Stimulated activated CD4-positive, alpha-beta T cell treated with anti-CD3 and anti-CD28 coated beads, Interleukin-1b, Interleukin-23, amount 100 ng/mL, for 1 hour (primary cell): Measurements from ENCODE around the gene HEXB.

ENCODE experiments used
- DNase-seq, 2 donors: peaks; one replicate each; pipeline ENCODE4 v3.0.0-alpha.2; 2020; ENCODE audit warnings: low read depth in 2 of 2

Gene HEXB

DNA sequence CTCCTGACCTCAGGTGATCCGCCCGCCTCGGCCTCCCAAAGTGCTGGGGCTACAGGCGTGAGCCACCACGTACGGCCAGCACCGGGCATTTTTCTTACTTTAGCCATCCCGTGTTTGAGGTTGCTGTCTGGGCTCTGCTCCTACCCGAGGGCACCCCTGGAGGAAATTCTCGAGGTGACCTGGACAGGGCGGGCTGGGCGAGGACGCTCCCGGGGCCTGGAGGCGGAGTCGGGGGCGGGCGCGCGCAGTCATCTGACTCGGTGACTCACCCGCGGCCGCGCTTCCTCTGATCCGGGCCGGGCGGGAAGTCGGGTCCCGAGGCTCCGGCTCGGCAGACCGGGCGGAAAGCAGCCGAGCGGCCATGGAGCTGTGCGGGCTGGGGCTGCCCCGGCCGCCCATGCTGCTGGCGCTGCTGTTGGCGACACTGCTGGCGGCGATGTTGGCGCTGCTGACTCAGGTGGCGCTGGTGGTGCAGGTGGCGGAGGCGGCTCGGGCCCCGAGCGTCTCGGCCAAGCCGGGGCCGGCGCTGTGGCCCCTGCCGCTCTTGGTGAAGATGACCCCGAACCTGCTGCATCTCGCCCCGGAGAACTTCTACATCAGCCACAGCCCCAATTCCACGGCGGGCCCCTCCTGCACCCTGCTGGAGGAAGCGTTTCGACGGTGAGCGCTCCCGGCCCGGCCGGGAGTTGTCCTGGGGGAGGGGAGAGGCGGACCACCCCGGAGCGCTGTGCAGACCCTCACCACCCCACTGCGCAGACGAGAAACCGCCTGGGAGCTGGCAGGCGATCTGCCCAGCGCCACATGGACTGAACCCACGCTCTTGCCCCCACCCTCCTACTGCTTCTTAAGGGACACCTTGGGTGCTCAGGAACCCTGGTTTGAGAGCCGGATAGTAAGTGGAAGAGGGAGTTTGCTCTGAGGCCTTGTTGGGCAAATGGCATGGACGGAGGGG lies at the start of gene HEXB:
Gene HEXB, plus strand, starts transcription at position 334 of the 952 bp plus-strand sequence. Its CDS starts 28 bp downstream, at position 362.
- peak; percentile 56 to 74 for DNase-seq

DNA sequence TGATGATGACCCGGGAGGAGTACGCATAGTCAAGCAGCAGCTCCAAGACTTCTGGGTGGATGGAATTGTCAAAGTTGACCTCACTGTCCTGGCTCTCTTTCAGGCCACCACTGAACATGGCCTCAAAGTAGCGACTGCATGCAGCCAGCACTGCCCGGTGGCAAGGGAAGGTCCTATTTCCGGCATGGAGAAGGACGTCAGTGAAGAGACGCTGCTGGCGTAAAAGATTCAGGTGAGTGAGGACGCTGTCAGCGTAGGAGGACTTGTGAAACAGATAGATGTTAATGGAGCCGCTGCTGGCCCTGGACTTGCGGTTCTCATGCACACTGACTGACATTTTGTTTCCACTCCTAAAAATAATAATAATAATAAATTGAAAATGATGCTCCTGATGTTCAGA lies 48.9 kb upstream of the HEXB start:
- DNase-seq: no peak

DNA sequence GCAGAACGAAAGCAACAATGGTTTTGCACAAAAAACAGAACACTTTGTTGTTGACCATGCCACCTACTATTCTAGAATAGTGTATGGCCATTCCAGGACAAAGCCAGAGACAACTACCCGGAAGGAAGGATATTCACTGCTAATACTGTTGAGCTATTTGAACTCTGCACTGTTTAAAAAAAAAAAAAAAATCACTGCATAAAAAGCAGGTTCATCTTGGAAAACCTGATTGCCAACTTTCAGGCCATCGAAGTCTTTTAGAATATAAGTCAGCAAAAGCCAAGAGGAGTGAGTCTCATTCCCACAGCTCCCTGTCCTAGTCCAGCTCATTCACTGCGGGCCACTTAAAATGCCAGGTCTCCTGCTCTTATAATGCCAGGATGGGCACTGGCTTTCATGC lies 48.5 kb upstream of the HEXB start:
- DNase-seq: no peak

DNA sequence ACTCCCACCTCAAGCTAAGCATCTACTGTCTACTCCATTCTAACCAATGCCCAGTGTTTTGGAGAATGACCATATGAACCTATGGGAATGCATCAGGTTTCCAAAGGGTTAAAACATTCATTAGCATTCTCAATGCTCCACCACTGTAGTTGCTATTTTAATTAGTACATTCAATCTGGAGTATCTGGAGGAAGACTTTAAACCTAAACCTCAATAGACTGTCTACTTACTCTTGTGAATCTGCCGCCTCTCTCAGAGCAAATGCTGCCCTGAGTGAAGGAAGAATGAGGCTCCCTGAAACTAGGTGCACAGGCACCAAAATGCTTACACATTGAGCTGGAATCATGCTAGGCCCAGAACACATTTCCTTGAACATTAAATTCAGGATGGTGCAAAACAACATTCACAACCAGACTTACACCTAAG lies 46.5 kb upstream of the HEXB start:
- DNase-seq: no peak

DNA sequence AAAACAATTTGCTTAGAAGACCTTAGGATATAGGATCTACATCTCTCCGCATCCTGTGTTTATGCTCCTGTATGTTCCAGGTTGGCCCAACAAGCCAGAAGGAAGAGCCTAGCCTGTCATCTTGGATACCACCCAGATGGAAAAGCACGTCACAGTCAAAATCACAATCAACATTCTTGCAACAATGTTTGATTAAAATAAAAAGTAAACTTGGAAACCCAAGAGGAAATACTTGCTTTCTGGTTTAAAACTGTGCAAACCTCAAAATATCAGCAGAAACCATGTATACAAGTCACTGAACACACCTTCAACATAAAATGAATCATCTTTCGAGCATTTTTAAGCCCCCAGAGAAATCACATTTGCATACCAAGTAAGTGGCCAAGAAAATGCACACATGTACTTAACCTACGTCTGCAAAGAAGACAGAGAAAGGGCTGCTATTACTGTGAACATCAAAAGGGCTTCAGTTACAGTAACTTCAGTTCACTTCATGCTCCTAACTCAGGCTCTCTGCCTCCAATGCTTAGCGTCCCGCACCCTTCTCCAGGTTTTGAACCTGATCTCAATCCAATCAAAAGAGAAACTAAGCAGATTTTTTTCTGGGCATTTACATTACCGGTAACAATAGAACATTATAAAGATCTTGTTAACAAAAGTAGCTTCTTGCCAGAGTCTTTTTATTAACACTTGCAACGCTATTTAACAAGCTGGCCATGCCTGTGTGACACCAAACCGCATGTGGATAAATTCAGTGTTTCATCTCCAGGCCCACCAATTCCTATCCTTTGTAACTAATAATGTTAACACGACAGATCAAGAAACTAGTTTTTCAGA lies 45.8 kb upstream of the HEXB start:
- DNase-seq: no peak

DNA sequence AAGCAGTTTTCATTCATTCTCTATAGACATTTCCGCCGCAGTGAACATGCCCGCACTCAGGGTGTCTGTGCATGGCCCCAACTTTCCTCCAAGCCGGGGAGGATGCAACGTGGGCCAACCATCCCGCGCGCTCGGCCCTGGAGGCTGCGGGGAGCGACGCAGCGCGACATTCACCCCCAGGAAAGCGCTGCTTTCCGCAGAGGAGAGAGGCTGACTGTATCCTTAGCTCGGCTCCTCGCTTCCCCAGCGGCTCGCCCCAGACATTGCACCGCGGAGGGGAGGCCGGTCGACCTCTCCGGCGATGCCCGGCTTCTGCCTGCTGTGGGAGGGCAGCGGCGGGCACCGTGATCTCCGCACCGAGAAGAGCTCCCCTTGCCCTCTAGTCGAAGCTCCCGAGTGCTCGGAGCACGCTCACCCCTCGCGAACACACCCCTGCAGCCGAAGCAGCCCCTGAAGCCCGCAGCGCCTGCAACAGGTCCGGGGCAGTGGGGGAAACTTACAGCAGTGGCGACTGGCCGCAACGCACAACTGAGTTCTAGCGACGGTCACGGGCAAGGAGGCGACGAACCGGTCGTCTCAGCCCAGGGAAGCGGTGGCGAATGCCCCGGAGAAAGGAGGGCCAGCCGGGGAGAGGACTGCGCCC lies 45.1 kb upstream of the HEXB start:
- DNase-seq: no peak

DNA sequence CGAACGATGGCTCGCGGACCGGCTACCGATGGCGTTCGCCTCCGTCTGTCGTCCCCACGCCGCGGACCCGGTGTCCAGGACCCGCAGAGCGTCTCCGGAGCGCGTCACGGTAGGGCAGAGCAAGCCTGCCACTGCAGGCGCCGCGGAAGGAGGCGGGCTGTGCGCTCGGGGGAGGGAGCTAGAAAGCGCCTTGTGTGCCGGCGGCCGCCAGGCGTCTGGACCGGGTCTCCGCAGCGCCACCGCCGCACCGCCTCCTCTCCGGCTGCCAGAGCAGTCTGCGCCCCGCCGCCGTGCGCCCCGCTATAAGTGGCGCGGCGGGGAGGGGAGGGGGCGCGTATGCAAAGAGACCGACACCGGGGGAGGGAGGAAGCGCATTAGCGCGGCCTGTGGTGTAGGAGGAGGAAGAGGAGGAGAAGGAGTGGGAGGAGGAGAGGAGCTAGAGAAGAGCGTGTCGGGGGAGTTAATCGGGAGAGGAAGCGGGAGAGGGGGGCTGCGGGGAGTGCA lies 44.5 kb upstream of the HEXB start, which contains the start of gene ENC1:
Gene ENC1, minus strand, starts transcription at position 279 of the 504 bp plus-strand sequence. CDS start 4,243 bp downstream, outside the sequence.
- peak; percentile 32 to 44 for DNase-seq

DNA sequence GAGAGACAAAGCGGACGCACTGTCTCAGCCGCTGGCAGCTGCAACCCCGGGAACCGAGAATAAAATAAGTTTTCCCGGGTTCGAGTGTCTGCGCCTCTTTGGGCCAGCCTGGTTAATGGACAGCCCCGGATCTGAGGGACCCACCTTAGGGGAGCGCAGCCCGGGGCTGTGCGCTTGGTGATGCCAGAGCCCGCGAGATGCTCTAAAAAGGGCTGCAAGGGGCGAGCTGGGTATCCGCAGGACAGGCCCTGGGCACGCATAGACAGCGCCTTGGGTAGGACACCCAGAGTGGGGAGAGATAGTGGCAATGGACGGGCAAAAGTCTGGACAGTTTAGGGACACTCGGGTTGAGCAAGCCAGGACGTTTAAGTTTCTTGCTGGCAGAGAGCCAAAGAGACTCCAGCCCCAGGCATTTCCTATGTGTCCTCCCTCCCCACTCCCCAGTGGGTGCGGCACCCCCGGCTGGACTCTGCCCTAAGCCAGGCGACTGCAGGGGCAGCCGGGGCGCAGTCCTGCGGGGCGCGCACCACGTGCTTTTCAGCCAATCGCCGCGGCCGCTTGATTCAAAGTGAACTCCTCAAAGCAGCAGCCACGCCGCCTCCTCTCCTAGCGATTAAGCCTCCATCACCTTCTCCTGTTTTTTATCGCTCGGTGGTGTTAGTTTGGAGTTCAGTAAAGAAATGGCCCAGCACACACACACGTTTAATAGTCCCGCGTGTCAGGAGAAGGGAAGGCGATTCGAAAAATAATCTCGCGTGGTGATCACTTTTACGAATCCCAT lies 43.9 kb upstream of the HEXB start:
- no peak for DNase-seq

DNA sequence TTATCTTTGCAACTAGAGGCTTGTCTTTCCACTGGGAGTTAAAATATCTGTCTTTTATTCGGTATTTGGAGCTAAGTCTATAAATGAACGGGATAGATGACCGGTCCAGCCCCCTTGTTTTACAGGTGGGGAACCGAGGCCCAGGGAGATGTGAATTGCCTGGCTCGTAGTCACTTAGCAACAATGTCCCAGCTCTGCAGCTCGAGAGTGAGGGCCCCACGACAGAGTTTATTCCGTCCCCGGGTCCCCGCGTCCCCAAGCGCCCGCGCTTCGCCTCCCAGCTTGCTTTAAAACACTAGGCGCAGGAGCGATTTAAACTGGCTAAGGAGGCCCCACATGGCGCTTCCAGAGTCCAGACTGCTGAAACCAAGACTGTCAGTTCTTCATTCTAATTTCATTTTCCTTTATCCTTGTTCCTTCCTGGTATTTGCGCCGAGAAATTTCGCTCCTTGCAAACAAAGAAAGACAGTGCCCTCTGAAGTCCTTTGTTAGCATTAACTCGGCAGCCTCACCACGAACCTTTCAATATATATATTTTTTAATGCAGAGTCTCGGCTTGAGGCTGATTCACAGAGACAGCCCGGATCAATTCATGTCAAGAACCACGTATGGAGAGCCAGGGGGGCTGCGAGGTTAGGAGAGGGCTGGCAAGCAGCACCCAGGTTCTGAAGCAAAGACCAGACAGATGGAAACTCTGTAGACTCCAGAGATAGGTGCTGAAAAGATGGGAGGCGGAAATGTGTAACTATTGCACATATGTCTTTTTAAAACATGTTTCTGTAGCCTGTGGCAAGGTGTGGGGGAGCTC lies 43.1 kb upstream of the HEXB start:
- no peak for DNase-seq

DNA sequence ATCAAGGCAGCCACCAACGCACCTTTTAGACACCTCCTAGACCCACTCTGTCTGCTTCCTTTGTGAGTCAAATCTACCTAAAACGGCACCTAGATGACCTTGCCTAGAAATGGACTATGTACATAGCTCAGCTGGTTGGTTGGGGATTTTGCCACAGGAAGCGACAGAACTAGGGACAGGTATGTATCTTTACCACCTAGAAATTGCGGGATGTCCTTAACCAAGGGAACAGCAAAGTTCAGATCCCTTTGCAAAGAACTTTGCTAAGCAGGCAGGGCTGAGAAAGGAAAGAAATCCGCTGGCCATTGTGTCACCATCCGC lies 42.5 kb upstream of the HEXB start:
- DNase-seq: no peak

DNA sequence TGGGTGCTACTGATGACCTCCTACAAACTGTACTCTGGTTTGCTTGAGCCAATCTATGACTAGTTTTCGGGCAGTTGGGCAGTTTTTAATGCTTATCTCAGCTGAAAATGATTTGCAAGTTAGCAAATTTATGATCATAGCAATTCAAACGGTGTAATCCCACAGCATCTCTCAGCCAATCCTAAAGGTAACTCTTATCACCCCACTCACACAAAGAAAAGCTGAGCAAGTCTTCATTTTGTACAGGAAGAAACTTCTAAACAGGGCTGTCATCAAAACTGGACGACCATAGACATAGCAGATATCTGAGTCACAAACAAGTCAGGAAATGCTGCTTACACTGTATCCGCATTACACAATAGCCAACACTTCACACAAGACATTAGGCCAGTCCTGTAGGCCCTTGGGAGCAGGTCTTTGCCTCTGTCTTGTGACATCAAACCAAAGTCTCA lies 41.9 kb upstream of the HEXB start:
- DNase-seq: no peak

DNA sequence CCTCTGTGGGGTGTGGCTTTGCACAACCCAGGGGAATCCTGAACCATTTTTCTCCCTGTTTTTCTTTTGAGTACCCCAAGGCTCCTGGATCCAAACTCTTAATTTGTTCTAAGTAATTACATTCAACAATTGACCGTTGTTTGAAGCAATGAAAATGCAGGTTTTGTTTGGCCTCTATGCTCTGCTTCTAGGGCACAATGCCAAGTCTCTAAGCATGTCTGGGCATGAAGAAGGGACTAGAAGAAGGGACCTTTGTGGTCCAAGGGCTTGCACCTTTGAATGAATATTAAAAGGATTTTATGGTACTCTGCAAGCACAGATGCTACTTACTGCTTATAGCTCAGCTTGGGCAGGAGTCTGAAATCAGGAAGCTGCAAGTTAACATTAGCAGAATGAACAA lies 37.9 kb upstream of the HEXB start:
- DNase-seq: no peak

DNA sequence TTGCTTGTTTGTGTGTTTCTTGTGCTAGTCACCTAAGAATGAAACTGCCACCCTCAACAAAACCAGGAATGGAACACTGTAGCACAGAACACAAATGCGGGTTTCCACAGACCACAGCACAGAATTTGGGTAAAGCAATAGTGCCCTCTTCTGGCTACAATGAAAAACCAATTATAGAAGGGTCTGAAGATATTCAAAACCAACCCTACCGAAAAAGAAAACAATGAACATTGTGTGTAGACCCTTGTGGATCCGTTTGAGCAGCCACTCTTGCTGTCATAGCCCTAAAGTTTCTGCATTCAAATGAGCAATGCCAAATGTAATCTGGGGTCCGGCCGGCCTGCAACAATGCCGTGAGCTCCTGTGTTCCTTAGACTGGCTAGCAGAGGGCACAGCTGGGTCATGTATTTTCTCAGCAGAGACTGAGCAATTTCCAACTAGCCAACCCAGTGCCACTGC lies 36.2 kb upstream of the HEXB start:
- no peak for DNase-seq

DNA sequence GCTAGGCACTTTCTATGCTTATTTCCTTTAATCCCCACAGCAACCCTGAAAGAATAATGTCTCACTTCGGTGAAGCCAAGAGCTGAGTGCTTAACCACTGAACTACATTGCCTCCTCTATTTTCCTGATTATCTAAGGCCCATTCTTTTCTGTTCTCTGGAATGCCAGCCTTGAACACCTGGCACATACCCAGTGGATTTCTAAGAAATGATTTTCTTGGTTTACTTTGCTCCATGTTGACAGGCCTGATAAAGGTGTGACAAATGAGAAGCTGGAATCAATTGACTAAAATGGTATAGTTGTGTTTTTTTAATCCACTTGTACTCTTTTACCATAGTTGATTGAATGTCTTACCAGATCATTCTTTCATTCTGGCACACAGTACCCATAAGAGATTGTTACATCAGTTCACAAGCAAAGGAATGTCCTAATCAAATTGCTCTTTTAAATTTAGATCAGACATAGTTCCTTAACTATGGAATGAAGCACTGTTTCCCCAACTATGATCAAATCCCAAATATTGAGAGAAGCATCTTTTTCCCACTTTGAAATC lies 35.5 kb upstream of the HEXB start:
- no peak for DNase-seq

DNA sequence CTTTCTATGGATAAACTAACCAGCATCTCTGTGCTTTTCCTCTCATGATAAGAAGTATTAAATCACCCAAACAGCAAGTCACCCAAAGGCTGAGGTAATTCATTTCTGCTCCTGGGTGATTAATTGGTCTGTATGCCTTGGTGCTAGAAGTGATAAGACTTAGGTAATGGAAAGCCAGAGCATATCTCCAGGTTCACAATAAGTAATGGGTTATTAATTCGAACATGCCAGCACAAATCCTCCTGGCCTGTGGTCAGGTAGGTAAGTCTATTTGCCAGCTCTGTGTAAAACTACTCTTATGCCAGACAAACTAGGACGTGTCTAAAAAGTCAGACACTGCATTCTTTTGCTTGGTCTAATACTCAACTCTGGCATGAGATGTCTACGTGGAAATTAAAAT lies 33.3 kb upstream of the HEXB start:
- DNase-seq: no peak

DNA sequence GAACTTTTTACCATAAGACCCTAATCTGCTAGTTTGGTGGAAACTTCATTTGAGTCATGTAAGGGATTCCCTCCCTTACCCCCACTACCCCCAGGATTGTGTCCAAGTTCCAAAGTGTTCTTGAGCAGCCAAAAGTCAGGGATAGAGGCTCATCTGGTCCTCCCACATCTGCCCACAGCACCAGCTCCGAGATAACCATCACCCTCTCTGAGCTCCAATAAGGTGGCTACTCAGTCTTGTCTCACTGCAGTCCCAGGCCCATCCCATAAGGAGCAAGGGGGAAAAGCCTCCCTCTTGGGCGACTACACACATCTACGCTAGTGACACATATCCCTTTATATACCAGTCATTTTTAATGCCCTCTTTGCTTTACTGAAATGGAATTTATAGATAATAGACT lies 32.5 kb upstream of the HEXB start:
- DNase-seq: no peak

DNA sequence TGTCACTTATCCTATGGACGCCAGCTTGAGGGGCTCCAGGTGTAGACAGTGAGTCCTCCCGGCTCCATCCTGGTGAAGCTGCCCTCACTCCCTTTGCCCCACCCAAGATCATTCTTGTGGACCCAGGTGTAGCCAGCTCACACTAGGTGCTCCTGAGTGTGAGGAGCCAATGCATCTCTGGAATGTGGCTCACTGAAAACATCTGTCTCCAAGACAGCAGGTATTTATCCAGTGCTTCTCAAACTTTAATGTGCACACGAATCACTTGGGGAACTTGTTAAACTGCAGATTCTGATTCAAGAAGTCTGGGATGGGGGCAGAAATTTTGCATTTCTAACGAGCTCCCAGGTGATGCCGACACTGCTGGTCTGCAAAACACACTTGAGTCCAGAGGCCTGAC lies 31.0 kb upstream of the HEXB start:
- no peak for DNase-seq

DNA sequence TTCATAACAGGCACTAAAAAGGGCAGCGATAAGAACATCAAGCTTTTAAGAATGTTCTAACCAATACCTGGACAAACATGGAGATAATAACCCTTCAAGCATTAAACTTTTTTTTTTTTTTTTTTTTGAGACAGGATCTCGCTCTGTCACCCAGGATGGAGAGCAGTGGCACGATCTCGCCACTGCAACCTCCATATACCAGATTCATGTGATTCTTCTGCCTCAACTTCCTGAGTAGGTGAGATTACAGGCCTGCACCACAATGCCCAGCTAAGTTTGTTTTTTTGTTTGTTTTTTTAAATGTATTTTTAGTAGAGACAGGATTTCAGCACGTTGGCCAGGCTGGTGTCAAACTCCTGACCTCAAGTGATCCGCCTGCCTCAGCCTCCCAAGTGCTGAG lies 29.8 kb upstream of the HEXB start:
- DNase-seq: no peak

DNA sequence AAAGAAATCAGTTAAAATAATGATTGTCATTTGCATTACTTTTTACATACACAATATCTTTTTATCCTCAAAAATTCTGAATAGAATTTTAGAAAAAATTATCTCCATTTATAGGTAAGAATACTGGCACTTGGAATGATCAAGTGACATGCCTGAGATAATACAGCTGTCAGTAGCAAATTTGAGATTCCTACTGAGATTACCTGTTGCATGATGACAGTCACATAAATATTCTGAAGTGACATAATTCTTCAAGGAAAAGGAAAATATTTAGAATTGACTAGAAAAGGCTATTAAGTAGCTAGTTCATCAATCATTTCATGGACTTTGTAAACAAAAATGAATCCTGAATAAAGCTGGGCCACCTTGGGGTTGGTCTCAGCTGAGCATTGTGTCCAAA lies 29.3 kb upstream of the HEXB start:
- DNase-seq: no peak

DNA sequence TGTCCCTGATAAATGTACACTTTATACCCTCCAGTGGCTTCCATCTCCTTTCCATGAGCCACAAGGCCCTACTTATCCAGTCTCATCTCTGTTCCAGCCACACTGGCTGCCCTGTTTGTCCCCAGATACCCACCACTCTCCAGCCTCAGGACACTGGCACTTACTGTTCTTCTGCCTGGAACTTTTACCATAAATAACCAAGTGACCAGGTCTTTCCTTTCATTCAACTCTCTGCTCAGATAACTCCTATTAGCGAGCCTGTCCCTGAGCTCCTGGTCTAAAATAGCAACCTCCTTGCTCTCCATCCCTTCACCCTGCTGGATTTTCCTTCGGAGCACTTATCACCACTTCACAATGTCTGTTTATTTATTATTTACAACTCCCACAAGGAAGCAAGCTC lies 27.9 kb upstream of the HEXB start:
- DNase-seq: no peak
